ENCODE measurements around the gene NOL4L.

NOL4L gene

DNA sequence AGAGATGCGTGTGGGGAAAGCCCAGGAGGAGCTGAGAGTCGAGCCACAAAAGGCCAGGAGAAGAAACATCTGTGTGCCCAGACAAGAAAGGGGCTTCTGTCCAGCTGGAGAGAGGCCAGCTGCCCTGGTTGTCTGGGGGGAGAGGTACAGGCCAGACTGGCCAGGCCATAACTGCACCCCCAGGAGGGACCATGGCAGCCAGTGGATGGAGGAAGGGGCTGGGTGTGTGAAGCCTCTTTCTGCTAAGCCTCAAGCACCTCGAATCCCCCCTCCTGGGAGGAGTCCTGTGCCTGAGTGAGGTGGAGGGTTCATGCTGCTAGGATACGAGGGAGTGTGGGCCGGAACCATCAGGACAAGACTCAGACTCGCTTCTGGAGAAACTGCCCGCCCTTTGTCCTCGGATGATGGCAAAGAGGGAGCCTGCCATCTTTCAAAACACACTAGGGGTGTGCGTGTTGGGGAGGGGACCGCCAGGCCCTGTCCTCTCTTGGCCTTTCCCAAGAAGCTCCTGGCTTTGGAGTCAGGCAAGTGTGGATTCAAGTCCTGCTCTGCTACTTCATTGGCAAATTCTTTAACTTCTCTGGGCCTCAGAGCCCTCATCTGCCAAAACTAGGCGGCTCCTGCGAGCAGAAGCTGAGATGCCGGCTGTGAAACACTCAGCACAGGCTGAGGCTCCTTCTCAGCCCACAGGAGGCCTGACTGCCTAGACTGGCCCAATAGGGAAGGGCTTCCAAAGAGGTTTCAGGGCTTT, 136.7 kb downstream of the NOL4L start:
- no peak for DNase-seq (ENCODE audit: low read depth in 4 of 4, low spot score in 1 of 4)

DNA sequence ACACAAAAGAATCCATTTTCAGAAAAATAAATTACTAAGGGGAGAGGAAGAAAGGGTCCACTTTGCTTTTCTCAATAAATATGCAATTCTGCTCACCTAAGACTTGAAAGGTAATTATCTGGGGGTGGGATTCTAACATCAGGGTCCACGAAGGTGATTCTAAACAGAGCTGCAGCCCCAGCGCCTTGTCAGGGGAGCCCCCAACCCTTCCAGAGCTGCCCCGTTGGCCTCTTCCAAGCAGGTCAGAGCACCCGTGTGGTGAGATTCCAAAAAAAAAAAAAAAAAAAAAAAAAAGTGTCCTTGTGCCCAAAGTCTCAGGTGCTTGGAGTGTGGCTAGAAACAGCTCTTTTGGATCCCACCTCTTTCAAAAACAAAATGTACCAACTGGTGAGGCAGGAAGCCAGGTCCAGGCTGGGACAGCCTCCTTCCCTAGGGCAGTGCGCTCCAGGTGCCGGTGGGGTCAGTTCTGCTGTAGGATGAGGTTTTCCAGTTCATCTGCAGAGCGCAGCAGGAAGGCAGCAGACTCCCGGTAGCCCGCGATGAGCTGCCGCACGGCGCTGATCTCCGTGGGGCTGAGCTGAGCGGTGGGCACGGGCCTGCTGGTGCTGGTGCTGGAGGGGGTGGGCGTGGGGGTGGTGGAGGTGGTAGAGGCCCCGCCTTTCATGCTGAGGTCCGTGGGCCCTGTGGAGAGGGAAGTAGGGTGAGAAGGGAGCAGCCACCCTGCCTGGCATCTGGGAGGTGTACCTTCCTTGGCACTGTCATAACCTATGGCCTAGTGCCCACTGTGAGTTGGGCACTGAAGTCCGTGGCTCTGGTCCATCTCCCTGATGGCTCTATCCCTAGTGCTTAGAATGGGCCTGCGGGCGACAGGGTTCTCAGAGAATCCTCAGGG, 137.8 kb downstream of the NOL4L start:
- DNase-seq (ENCODE audit: low read depth in 4 of 4, low spot score in 1 of 4) = no peak

DNA sequence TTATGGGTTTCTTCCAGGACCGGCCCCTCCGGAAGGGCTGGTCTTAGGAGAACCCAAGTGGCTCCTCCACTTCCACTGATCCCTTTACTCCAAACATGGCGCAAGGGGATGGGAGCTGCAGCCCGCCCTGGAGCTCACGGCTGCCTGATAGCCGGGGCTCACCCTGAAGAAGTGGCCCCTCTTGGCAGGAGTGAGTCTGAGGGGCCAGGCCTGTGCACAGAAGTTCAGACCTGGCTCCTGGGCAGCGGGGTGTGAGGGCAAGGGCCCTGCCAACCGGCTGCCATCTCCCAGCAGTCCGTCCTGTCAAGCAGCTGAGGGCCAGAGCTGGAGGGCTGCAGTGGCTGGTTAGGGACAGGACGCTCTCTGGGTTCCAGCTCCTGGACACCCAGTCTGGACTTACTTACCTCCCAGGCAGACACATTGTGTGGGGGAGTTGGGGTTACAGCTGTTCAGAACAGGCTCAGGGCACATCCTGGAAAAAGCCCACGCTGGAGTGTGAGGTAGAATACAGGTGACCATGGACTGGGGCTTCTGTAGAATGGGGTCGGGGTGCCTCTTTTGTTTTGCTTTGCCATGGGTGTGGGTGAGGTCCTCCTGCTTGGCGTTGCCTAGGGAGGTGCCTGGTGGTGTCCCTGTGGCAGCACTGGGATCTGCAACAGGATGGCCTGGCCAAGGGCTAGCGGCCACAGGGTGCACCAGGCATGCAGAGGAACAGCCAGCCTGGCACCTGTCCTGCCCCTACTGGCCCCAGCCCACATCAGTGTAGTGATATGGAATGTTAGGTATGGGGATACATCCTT, 138.6 kb downstream of the NOL4L start:
- no peak for DNase-seq (ENCODE audit: low read depth in 4 of 4, low spot score in 1 of 4)

DNA sequence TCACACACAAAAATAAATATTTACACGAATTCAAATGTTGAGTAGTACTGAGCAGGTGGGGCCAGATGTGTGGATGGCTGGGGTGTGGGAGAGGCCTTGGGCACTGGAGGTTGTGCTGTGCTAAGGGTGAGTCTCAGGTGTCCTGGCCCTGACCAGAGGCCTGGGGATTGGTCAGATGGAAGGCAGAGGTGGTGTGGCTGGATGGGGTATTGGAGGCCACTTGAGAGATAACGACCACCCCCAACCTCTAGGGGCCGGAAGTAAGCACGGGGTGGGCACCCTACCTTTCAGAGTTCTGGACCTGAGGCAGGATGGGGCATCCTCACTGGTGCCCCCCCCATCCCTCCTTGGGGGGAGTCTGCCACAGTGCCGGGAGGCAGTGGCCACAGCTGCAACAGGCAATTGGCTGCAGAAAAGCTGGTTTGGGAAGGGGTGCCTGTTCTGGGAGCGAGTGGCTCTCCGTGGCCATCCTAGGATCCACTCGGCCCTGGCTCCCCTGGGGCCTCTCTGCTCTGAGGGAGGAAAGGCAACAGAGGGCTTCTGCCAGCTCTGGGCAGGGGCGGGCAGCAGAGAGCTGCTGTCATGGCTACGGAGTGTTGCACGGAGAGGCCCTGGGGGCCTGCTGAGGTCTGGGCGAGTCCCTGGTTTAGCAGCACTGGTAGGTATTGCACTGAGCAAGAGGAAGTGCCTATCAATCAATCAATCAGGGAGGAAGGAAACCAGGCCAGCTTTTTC, 139.4 kb downstream of the NOL4L start:
- DNase-seq (ENCODE audit: low read depth in 4 of 4, low spot score in 1 of 4) = no peak

DNA sequence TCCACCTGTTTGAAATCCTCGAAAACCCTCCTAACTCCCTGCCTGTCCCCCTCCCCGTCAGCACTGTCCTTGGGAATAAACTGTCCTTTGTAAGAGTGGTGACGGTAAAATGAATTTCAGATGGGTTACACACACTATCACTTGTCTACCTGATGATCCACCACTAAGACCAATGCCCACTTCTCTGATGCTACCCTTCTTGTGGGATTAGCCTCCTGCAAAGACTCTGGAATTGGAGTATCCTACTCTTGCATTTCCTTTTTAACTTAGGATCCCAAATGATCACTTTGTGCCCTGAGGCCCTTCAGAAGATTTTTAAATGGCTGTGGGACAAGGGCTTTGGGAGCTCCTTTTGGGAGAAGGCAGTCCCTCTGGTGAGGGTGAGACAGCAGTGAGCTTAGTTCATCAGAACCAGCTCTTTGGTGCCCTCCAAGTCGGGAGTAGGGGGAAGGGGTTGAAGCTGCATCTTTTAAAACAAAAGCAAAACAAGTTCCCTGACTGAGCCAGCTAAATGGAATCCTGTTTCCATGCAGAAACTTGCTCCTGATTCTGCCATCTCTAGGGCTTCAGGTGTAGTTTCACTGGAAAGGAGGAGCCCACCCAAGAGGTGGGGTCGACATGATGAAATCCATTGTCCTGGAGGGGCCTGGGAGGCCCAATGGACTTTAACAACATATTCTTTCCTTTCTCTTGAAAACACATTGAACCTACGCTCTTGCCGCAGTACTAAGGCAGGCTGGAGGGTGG, 140.5 kb downstream of the NOL4L start:
- DNase-seq (ENCODE audit: low read depth in 4 of 4, low spot score in 1 of 4) = no peak

DNA sequence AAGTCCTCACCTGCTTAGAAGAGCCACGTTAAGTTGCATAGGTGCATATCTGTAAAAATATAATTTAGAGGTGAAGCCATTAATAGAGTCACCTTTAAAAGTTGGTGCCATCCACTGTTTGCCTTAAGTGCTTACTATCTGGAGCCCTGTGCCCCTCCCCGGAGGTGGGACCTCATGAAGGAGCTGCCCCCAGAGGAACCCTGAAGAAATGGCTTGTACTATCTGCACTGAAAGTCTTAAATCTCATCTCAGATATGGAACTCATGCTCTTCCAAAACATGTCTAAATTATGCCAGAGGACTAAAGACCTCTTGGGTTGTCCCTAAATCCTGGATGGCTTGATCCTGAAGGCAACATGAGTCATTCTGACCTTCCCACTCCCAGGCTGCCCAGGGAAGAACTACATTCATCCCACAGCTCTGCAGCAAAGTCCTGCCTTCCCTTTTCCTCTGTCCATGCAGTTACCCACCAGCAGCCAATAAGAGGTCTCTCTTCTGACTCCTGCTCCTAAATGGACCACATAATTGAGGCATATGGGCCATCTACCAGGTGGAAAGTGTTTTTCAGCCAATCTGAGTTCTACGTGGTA, 141.7 kb downstream of the NOL4L start:
- DNase-seq (ENCODE audit: low read depth in 4 of 4, low spot score in 1 of 4) = no peak

DNA sequence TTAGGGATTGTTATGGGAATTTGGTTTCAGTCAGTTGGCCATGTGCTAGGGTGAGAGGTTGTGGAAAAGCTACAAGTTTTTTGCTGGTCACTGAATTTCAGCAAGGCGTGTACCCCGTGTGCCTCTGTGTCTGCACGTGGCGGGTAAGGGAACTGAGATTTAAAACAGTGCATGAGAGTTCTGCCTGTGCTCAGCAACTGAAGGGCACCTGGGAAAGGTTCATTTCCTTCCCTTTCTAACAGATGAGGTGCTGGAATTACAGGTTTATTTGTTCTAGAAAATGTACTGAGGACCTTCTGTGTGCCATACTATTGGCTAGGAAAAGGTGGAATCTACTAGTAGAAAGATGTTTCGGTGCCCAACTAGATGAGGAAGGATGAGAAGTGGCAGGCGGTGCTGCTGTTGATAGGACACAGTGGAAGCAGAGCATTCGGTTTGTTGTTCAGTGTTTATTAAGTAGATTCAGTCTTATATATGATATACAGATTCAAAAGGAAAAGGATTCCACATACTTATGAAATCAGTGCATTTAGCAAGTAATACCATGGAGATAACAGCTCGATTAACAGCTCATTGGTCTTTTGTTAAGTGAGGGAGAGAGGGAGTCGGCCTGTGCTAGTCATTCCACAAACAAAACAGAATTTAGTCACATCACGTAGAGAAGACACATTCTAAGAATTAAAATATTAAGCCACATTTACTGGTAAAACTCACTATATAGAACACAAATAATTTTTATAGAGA, 142.3 kb downstream of the NOL4L start:
- DNase-seq (ENCODE audit: low read depth in 4 of 4, low spot score in 1 of 4) = no peak

DNA sequence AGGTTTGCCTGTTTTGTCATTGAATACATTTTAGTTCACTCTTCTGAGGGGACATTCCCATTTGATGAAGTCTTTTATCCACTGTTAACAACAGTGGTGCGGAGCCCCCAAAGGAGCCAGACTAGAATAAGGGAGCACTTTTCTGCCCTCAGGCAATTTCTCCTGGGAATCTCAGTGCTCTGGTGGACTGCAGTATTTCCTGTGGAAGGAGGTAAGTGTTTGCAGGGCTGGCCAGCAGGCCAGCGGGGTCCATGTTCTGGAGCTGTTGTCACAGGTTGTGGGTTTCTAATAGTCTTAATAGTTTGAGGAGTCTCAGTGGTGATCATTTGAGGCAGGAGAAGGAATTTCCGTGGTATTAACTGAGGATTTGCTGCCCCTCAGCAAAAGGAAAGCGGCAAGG, 143.5 kb downstream of the NOL4L start:
- DNase-seq (ENCODE audit: low read depth in 4 of 4, low spot score in 1 of 4) = no peak

DNA sequence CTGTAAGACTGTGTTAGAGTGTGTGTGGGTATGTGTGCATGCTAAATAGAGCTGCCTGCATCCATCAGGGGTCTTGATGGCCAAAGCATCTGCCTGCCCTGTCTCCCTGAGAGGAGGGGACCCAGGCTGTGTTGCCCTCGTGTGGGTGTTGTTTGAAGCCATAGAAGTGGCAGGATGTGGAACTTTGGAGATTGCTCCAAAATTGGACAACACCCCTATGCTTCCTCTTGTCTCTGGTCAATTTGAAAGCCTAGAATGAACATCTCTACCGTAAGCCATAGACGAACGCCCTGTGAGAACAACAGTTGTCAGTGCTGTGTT, 144.4 kb downstream of the NOL4L start:
- no peak for DNase-seq (ENCODE audit: low read depth in 4 of 4, low spot score in 1 of 4)

DNA sequence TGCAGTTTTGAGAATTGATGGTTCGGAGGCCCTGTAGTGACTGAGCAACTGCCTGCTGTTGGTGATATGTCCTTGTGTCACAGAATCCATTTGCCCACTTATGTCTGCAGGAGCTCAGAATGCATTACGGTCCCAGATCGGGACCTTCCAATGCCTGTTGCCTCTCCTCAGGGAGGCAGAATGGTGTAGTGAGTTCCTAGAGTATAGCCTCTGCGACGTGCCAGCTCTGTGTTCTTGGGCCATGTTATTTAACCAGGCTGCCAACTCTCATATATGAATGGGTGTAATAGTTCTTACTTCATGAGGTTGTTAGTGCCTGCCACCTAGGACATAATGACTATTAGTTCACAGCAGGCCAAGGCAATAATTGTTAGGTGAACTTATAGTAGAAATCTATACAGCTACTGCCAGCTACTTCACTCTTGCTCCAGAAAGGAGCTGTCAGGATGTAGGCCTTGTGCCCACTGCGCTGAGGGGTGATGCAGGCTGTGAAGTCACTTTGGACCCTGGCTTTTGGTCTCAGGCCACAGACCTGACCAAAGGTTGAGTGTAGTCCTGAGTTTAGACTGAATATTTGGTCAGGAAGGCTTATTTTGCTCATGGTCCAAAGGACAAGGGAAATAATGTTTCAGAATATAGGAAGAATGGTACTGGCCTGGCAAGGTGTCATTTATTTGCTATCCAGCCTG, 144.9 kb downstream of the NOL4L start:
- DNase-seq (ENCODE audit: low read depth in 4 of 4, low spot score in 1 of 4) = no peak

DNA sequence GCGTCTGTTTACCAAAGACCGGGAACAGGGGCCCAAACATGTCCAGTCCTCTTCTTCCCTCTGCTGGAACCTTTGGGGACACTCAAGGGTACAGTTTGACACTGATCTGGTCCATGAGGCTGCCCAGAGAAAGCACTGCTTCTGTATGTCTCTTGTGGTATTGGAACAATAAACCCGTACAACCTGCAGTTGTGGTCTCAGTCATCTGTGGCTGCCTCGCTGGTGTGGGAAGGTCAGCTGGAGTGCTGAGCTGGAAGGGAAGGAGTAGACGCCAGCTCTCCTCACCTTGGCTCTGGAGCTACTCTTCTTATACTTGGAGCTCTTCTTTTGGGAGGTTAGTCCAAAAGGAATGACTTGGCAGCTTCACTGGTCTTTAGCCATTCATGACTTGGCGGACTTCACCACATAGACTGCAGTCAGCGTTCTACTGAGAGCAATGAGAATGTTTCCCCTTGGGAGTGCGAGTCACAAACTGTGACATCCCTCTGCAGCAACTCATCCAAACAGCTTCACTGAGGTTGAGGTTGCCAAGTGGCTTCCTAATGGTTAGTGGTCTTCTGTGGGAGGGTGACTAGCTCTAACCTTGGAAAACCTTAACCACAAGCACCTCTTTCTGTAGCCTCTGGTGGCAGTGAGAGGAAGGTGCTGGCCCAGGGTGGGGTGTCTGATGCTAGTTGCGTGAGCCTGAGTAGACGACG, 145.9 kb downstream of the NOL4L start:
- peak in 1 of 4 experiments; percentile 18 for DNase-seq (ENCODE audit: low read depth in 4 of 4, low spot score in 1 of 4)

DNA sequence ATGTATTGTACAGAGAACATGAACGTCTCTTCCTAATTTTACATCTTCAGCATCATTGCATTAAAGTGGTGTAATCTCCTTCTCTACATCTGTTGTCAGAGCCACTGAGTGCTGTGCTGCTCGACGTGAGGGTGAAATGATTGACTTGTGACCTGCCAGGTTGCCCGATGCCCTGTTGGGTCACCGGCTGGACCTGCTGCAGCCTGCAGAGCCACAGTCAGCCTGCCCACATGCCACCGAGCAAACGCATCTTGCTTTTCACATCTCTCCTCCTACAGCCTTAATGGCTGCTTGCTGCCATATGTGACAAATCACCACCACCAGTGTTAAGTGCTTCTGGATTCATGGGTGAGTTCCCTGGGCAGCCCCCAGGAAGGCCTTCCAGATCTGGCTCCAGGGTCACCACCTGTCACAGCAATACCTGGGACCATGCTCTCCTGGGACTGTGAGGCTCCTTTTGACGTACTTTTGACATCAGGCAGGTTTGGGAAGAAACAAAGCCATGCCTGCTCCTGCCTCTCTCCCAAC, 146.7 kb downstream of the NOL4L start:
- DNase-seq (ENCODE audit: low read depth in 4 of 4, low spot score in 1 of 4) = no peak

DNA sequence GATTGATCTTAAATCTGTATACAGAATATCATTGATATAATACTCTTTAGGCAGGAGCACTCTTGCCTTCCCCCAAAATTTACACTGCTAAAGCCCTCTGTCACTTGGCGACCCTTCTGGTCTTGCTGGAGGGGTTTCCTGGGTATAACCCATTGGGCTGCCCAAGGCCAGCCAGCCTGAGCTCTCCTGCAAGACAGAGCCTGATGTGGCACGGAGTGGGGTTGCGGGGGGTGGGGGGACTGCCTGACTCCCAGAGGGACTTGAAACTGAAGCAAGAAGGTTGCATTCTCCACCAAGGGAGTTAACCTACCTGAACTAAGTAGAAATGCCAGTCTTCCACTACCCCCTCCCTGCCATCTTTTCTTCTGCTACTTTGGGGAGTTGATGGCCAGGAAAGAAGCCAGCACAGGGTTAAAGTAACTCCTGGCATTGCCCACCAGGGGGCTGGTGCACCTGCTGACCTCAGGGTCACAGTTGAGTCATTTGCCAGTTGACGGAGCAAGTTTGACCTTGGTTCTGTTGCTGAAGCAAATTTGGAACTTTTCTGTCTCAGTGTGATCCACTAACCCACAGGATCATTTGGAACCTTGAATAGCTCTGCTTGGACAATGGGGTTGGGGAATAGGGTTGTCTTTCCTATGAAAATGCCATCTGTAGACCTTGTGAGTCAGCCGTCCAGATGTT, 147.6 kb downstream of the NOL4L start:
- DNase-seq (ENCODE audit: low read depth in 4 of 4, low spot score in 1 of 4) = no peak

DNA sequence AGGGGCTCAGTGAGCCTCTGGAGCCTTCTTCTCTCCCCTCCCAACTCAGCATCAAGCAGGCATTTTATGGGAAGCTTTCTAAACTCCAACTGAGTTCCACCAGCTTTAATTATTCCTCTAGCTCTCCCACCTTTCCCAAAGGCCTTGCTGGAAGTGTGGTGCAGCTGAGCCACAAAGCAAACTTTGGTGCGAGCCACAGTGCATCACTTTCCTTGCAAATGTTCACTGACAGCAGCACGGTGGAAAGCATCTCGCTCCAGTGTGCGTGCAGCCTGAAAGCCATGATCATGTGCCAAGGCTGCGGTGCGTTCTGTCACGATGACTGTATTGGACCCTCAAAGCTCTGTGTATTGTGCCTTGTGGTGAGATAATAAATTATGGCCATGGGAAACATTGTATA, 148.2 kb downstream of the NOL4L start:
- DNase-seq (ENCODE audit: low read depth in 4 of 4, low spot score in 1 of 4) = no peak

DNA sequence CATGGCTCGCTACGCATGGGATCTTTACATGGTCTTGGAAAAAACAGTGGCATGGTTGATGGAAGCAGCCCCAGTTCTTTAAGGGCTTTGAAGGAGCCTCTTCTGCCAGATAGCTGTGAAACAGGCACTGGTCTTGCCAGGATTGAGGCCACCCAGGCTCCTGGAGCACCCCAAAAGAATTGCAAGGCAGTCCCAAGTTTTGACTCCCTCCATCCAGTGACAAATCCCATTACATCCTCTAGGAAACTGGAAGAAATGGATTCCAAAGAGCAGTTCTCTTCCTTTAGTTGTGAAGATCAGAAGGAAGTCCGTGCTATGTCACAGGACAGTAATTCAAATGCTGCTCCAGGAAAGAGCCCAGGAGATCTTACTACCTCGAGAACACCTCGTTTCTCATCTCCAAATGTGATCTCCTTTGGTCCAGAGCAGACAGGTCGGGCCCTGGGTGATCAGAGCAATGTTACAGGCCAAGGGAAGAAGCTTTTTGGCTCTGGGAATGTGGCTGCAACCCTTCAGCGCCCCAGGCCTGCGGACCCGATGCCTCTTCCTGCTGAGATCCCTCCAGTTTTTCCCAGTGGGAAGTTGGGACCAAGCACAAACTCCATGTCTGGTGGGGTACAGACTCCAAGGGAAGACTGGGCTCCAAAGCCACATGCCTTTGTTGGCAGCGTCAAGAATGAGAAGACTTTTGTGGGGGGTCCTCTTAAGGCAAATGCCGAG, 148.8 kb downstream of the NOL4L start:
- no peak for DNase-seq (ENCODE audit: low read depth in 4 of 4, low spot score in 1 of 4)

DNA sequence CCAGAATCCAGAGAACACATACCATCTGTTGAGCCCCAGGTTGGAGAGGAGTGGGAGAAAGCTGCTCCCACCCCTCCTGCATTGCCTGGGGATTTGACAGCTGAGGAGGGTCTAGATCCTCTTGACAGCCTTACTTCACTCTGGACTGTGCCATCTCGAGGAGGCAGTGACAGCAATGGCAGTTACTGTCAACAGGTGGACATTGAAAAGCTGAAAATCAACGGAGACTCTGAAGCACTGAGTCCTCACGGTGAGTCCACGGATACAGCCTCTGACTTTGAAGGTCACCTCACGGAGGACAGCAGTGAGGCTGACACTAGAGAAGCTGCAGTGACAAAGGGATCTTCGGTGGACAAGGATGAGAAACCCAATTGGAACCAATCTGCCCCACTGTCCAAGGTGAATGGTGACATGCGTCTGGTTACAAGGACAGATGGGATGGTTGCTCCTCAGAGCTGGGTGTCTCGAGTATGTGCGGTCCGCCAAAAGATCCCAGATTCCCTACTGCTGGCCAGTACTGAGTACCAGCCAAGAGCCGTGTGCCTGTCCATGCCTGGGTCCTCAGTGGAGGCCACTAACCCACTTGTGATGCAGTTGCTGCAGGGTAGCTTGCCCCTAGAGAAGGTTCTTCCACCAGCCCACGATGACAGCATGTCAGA, 149.6 kb downstream of the NOL4L start:
- DNase-seq (ENCODE audit: low read depth in 4 of 4, low spot score in 1 of 4) = no peak
